ENCODE measurements around the gene DIAPH2.

DNA sequence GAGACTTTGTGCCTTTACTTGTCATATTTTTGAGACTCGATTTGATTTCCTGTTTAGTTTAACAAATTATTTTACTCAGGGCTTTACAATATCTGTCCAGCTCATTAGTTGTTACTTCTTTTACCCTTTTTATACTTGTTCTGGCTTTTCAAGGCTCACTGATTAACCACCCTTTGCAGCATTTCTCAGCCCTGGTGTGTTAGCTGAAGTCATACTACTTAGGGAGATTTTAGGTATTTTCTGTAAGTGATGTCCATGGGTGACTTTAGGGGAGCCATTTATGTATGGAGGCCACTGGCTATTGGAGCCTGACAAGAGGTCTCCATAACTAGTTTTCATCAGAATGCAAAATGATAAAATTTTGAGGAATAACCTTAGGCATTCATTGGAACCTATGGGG is 346.3 kb downstream of the DIAPH2 start:
- TF ChIP-seq POLR2AphosphoS5 (IDR thresholded peaks at IDR 0.05) (no peak), POLR2A (IDR thresholded peaks at IDR 0.05) (no peak)
- TF ChIP-seq, protein P1, sequence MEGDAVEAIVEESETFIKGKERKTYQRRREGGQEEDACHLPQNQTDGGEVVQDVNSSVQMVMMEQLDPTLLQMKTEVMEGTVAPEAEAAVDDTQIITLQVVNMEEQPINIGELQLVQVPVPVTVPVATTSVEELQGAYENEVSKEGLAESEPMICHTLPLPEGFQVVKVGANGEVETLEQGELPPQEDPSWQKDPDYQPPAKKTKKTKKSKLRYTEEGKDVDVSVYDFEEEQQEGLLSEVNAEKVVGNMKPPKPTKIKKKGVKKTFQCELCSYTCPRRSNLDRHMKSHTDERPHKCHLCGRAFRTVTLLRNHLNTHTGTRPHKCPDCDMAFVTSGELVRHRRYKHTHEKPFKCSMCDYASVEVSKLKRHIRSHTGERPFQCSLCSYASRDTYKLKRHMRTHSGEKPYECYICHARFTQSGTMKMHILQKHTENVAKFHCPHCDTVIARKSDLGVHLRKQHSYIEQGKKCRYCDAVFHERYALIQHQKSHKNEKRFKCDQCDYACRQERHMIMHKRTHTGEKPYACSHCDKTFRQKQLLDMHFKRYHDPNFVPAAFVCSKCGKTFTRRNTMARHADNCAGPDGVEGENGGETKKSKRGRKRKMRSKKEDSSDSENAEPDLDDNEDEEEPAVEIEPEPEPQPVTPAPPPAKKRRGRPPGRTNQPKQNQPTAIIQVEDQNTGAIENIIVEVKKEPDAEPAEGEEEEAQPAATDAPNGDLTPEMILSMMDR (IDR thresholded peaks at IDR 0.05 in 8 of 11, conservative IDR thresholded peaks at IDR 0.05 in 3 of 11), result no peak

Measured in spleen (tissue), 7 donors.